Glutamatergic neuron (in vitro differentiated cells): ENCODE measurements around the gene TUNAR. TPM values are rescaled to one million over a fixed set of nuclear protein-coding genes. Genes with fewer than 3 reads are reported as not detected.

ENCODE experiments used
- DNase-seq: peaks from one replicate; pipeline ENCODE4 v3.0.0; 2022
- H3K27ac Mint-ChIP-seq: one replicate; pipeline ENCODE4 v1.8.0; 2020; ENCODE audit warnings: mild to moderate bottlenecking, mixed read lengths, inconsistent platforms; ENCODE audit not compliant: unreplicated experiment
- H3K27me3 Mint-ChIP-seq: one replicate; pipeline ENCODE4 v1.8.0; 2020; ENCODE audit warnings: mild to moderate bottlenecking, moderate library complexity, mixed read lengths, inconsistent platforms; ENCODE audit not compliant: unreplicated experiment
- H3K36me3 Mint-ChIP-seq: one replicate; pipeline ENCODE4 v1.8.0; 2020; ENCODE audit warnings: mild to moderate bottlenecking, mixed read lengths, inconsistent platforms; ENCODE audit not compliant: unreplicated experiment
- H3K4me1 Mint-ChIP-seq: one replicate; pipeline ENCODE4 v1.8.0; 2020; ENCODE audit warnings: mild to moderate bottlenecking, low read depth, mixed read lengths, inconsistent platforms; ENCODE audit not compliant: unreplicated experiment
- H3K4me3 Mint-ChIP-seq: one replicate; pipeline ENCODE4 v1.8.0; 2020; ENCODE audit warnings: mild to moderate bottlenecking, mixed read lengths, inconsistent platforms; ENCODE audit not compliant: unreplicated experiment
- H3K9me3 Mint-ChIP-seq: one replicate; pipeline ENCODE4 v1.8.0; 2020; ENCODE audit warnings: mild to moderate bottlenecking, moderate library complexity, mixed read lengths, inconsistent platforms; ENCODE audit not compliant: unreplicated experiment
- total RNA-seq: library from RNA; stranded (reverse); fragmentation: NEBNext Ultra II Directional; extraction: Animal tissue kit (Norgen Biotek cat#: 25700); gene quantifications from one replicate; pipeline ENCODE4 v1.2.1, GENCODE V29; 2021; ENCODE audit not compliant: unreplicated experiment
- TF ChIP-seq, protein P1 (sequence below): fragments of 200-600 bp; sonication (generic); IDR thresholded peaks from one replicate; pipeline ENCODE4 v1.5.0; 2021; ENCODE audit not compliant: partially characterized antibody, unreplicated experiment

The TUNAR gene
- total RNA-seq, 1 donor from 2014 or later, result 16.2 TPM

DNA sequence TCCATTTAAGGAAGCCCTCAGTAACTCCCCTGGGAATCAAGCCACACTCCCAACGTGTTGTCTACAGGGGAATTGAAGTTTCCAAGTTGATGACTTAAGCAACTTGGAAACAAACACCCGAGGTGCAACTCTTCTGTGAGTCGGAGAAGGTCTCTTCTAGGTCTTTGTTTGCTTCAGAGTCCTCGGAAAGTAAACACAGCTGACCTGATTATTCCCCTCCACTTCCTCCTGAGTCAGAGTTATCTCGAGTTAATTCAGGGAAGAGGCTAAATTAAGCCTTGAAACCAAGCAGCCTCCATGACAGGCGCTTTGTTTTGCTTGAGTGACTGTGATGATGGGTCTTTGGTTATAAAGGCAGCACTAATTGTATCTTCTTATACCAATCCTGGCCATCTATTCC, 41.8 kb downstream of the TUNAR start:
- TF ChIP-seq, protein P1, sequence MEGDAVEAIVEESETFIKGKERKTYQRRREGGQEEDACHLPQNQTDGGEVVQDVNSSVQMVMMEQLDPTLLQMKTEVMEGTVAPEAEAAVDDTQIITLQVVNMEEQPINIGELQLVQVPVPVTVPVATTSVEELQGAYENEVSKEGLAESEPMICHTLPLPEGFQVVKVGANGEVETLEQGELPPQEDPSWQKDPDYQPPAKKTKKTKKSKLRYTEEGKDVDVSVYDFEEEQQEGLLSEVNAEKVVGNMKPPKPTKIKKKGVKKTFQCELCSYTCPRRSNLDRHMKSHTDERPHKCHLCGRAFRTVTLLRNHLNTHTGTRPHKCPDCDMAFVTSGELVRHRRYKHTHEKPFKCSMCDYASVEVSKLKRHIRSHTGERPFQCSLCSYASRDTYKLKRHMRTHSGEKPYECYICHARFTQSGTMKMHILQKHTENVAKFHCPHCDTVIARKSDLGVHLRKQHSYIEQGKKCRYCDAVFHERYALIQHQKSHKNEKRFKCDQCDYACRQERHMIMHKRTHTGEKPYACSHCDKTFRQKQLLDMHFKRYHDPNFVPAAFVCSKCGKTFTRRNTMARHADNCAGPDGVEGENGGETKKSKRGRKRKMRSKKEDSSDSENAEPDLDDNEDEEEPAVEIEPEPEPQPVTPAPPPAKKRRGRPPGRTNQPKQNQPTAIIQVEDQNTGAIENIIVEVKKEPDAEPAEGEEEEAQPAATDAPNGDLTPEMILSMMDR, result no peak
- Mint-ChIP-seq H3K27me3 (peaks cover 2% of the 10 kb centered on the region), H3K4me1 (peaks cover 6% of the 10 kb centered on the region), H3K27ac (no peak overlapping the region), H3K4me3 (no peak overlapping the region), H3K36me3 (peaks cover 4% of the 10 kb centered on the region), H3K9me3 (no peaks in the 10 kb centered on the region)
- no peak for DNase-seq

- DNase-seq, result no peak
- no peak overlapping the region for H3K4me3 Mint-ChIP-seq
- no peaks in the 10 kb centered on the region for H3K9me3 Mint-ChIP-seq
- H3K27me3 Mint-ChIP-seq, result peaks cover 2% of the 10 kb centered on the region
- peaks cover 4% of the 10 kb centered on the region for H3K36me3 Mint-ChIP-seq
- no peak overlapping the region for H3K27ac Mint-ChIP-seq
- H3K4me1 Mint-ChIP-seq, result peaks cover 6% of the 10 kb centered on the region
- TF ChIP-seq, protein P1, result no peak
These were observed 44.3 kb downstream of the TUNAR start for GRCh38 chr14:95920769-95921438.

- H3K4me1 Mint-ChIP-seq, result peaks cover 6% of the 10 kb centered on the region
- no peaks in the 10 kb centered on the region for H3K9me3 Mint-ChIP-seq
- TF ChIP-seq, protein P1, result no peak
- peaks cover 2% of the 10 kb centered on the region for H3K27me3 Mint-ChIP-seq
- H3K36me3 Mint-ChIP-seq, result peaks cover 4% of the 10 kb centered on the region
- no peak overlapping the region for H3K4me3 Mint-ChIP-seq
- no peak overlapping the region for H3K27ac Mint-ChIP-seq
- no peak for DNase-seq
These were observed 45.4 kb downstream of the TUNAR start for GRCh38 chr14:95922080-95922479.

GRCh38 chr14:95928751-95929150, 52.1 kb downstream of the TUNAR start:
- Mint-ChIP-seq H3K4me1 (peaks cover 5% of the 10 kb centered on the region), H3K9me3 (no peaks in the 10 kb centered on the region), H3K36me3 (no peaks in the 10 kb centered on the region), H3K27me3 (no peaks in the 10 kb centered on the region), H3K4me3 (no peak overlapping the region), H3K27ac (no peak overlapping the region)
- TF ChIP-seq, protein P1, result no peak
- DNase-seq, result no peak

- no peak for DNase-seq
- Mint-ChIP-seq H3K4me1 (peaks cover 5% of the 10 kb centered on the region), H3K27me3 (no peaks in the 10 kb centered on the region), H3K36me3 (no peaks in the 10 kb centered on the region), H3K27ac (no peak overlapping the region), H3K4me3 (no peak overlapping the region), H3K9me3 (no peaks in the 10 kb centered on the region)
- TF ChIP-seq, protein P1, result no peak
These were observed 54.8 kb downstream of the TUNAR start for GRCh38 chr14:95931384-95931783.
